Measurements from ENCODE around the gene FGF8.

The FGF8 gene, protein sequence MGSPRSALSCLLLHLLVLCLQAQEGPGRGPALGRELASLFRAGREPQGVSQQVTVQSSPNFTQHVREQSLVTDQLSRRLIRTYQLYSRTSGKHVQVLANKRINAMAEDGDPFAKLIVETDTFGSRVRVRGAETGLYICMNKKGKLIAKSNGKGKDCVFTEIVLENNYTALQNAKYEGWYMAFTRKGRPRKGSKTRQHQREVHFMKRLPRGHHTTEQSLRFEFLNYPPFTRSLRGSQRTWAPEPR

DNA sequence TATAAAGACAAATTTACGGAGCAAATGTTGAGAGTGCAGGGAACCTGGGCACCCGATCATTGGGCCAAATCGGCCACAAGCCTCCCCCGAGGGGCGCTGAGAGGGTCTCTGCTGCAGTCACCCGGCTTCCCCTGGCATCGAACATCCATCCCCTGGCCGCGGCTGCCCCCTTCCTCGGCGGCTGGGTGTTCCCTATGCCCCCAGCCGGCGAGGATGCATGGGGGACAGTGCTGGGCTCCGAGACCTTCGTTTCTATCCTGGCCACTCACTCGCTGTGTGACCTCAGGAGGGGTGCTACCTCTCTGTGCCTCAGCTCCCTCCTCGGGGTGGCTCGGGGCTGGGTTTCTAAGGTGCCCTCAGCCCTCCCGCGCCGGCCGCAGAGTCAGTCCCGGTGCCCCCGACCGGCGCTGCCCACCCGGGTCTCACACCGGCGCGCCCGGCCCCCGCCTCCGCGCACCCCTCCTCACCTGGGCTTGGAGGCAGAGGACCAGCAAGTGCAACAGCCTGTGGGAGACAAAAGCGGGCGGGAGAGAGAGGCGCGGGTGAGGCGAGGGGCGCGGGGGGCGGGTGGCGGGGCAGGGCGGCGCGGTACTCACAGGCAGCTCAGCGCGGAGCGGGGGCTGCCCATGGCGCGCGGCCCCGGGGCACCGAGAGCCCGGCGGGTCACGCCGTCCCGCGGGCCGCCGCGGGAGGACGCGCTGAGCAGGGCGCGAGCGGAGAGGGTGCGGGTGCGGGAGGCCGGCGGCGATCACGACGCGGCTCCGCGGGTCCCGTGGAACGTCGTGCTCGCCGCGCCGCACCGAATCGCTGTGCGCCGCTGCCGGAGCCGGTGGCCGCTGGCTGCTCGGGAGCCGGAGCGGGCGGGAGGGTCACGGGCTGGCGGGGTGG is at the start of gene FGF8:
FGF8 (minus strand) TSS at position 842 of the 888 bp plus-strand sequence; CDS start at position 628, 214 bp downstream.
- DNase-seq (ENCODE audit: low spot score in 2 of 2) (peak in 1 of 2 donors; percentile 31), ATAC-seq (ENCODE audit: low read depth) (no peak)
- Mint-ChIP-seq H3K4me3 (peak within 1 kb of the TSS; percentile 78), H3K4me1 (peaks cover 24% of the 10 kb centered on the region), H3K9me3 (no peaks in the 10 kb centered on the region), H3K36me3 (no peaks in the 10 kb centered on the region), H3K27ac (peak within 1 kb of the TSS; percentile 55), H3K27me3 (peaks cover 34% of the 10 kb centered on the region)

DNA sequence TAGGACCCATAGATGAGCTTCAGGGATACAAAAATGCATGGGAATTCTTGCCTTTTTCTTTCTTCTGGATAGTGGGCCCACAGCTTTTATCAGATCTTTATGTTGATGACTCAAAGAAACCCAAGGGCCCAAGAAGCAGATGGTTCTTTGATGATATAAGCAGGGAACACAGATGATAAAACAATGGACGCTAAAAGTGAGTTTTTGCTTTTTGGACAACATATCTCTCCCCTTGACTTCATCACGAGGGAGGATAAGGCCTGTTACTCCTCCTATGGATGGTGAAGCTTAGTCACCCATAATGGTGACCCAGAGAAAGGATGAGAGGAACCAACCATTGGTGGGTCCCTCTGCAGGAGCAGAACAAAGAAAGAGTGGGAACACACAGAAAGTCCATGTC is 48.8 kb upstream of the FGF8 start:
- DNase-seq (ENCODE audit: low spot score in 2 of 2) (no peak), ATAC-seq (ENCODE audit: low read depth) (no peak)
- Mint-ChIP-seq H3K36me3 (peaks cover 5% of the 10 kb centered on the region), H3K27ac (no peak overlapping the region), H3K4me1 (peaks cover 7% of the 10 kb centered on the region), H3K27me3 (no peaks in the 10 kb centered on the region), H3K4me3 (no peak overlapping the region), H3K9me3 (no peaks in the 10 kb centered on the region)

DNA sequence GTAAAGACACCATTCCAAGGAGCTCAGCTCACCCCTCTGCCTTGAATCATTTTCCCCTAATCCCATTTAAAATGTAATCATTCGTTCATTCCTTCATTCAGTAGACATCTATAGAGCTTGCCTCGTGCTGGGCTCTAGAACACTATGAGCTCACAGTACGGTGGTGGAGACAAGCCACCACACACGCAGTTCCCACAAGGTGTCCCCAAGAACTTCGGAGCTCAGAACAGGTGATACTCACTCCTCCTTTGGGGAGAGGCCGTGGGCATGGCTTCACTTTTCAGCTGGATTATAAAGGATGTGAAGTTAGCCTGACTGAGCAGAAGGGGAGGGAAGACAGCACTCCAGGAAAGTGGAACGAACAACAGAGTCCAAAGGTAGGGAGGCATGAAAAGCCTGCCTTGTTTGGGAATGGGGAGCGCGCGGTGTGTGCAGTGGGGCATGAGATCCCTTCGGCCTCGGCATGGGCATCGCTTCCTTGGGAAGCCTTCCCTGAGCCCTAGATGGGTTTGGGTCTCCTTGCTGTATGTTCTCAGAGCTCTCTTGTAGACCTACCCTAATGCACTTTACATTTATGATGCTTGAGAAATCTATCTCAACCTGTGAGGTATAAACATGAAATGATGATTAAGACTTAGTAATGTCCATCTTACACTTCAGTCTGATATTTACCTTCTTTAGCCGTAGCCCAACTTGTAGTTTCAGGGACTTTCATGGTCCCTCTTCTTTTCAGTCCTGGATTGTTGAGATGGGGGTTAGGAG is 43.1 kb upstream of the FGF8 start:
- Mint-ChIP-seq H3K27ac (peak overlapping the region; percentile 95), H3K27me3 (no peaks in the 10 kb centered on the region), H3K4me1 (peaks cover 27% of the 10 kb centered on the region), H3K9me3 (no peaks in the 10 kb centered on the region), H3K36me3 (peaks cover 9% of the 10 kb centered on the region), H3K4me3 (peak overlapping the region; percentile 95)
- DNase-seq (ENCODE audit: low spot score in 2 of 2), result no peak
- ATAC-seq (ENCODE audit: low read depth), result peak; percentile 6

DNA sequence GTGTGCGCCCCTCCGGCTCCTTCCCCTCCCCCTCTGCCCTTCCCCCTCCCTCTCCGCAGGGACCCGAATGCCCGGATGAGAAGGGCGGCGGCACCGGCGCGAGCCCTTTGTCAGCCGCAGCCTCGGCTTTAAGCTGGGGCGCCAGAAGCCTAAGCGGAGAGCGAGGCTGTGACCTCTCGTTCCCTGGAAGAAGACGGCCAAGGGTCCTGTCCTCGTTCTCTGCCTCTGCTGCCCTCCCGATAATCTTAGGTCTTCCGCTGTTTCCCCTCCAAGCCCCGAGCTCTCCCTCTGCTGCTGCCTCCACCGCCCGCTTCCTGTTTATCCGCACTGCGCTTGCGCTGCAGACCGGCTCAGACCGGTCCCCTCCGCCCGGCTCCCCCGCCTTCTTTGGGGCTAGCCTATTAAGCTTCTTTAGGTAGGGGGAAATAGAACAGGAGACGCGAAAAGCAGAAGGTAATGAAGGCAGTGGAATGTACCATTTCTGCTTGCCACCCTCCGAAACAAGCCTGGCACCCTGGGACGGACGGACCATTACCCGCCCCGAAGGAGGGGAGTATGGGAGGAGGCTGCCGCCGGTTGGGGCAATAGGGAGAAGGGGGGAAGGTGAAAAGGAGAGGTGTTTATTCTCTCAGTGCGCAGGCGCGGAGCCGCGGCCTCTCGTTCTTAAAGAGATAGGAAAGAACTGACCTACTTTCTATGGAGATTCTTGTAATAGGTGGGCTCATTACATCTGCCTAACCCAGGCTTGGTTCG is 42.4 kb upstream of the FGF8 start, which contains the start of gene OGA:
OGA (minus strand) TSS at position 326 of the 753 bp plus-strand sequence. CDS start 422 bp downstream, outside the sequence.
- Mint-ChIP-seq H3K9me3 (no peaks in the 10 kb centered on the region), H3K4me1 (peaks cover 30% of the 10 kb centered on the region)

DNA sequence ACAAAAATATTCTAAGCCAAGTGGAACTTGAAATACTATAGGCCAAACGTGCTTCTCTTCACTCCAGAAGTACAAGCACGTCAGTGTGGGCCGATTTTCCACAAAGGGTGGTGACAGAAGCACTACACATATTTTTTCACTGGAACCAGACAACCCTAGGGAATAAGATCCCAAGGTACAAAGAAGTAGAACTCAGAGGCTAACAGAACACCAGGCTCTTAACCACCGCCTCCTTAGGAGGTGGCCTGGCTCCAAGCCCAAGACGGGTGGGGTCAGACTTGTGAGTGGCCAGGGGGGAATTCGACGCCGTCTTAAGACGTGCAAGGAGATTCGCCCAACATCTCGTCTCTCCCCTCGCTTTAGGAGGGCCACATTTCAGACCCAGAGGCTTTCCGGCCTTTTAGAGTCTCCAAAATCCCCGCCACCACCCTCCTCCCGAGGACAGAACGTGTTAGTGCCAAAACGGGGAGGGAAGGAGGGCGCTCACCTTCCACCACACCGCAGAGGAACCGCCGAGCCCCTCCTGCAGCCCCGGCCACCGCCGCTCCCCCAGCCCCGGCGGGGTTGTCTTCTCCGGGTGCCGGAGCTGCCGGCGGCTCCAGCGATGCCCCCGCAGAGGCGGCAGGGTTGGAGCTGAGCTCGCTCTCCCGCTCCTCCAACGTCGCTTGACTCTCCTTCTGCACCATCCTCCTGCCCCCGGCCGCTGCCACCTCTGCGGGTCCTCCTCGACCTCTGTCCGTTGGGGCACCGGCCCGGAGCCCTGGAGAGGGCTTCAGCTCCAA is 41.6 kb upstream of the FGF8 start:
- peaks cover 31% of the 10 kb centered on the region for H3K4me1 Mint-ChIP-seq
- H3K36me3 Mint-ChIP-seq, result peaks cover 9% of the 10 kb centered on the region
- no peaks in the 10 kb centered on the region for H3K27me3 Mint-ChIP-seq
- peak overlapping the region; percentile 95 for H3K4me3 Mint-ChIP-seq
- peak overlapping the region; percentile 95 for H3K27ac Mint-ChIP-seq
- no peaks in the 10 kb centered on the region for H3K9me3 Mint-ChIP-seq
- DNase-seq (ENCODE audit: low spot score in 2 of 2) (no peak), ATAC-seq (ENCODE audit: low read depth) (peak; percentile 0)

More for the DNA sequence above, 42.4 kb upstream of the FGF8 start, which contains the start of gene OGA:
- DNase-seq (ENCODE audit: low spot score in 2 of 2) (peak; percentile 86 to 93), ATAC-seq (ENCODE audit: low read depth) (peak; percentile 86)
- Mint-ChIP-seq H3K4me3 (peak within 1 kb of the TSS; percentile 95), H3K27ac (peak within 1 kb of the TSS; percentile 95), H3K36me3 (peaks cover 9% of the 10 kb centered on the region), H3K27me3 (no peaks in the 10 kb centered on the region)

DNA sequence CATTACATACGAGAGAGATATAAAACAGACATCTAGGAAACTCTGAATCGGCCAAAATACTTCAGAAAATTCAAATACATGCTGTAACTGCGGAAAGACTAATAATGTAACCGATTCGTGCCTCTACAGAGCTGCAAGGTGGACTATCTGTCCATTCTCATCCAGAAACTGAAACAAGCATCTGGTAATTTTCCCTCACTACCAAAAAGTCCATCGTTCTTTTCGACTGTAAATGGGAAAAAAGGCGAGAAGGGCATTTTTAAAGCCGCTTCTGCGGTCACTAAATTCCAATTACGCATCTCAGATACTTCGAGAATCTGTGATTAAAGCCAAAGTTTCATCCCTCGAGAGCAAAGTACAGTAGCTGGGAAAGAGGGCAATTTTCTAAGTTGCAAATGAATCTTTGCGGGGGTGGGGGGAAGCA is 41.0 kb upstream of the FGF8 start:
- no peak for ATAC-seq (ENCODE audit: low read depth)
- Mint-ChIP-seq H3K4me1 (peaks cover 31% of the 10 kb centered on the region), H3K9me3 (no peaks in the 10 kb centered on the region), H3K4me3 (peak overlapping the region; percentile 95), H3K36me3 (peaks cover 9% of the 10 kb centered on the region), H3K27ac (peak overlapping the region; percentile 95), H3K27me3 (no peaks in the 10 kb centered on the region)
- no peak for DNase-seq (ENCODE audit: low spot score in 2 of 2)

DNA sequence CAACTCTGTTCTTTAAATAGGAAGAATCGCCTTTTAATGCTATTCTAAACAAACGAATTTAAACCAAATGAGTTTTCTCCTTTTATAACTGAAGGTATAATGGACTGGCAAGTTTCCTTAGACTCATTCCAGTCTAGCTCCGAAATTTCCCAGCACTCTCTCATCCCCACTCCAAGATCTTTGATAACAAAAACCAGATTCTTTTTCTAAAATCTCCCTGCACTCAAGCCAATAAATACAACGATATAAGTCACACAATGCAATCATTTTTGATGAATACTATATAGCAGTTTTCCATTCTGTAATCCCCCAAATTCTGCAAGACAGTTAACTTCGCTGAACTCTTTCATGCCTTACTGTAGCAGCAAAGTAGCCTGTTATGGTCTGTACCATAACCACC is 40.5 kb upstream of the FGF8 start:
- ATAC-seq (ENCODE audit: low read depth), result no peak
- peaks cover 6% of the 10 kb centered on the region for H3K36me3 Mint-ChIP-seq

DNA sequence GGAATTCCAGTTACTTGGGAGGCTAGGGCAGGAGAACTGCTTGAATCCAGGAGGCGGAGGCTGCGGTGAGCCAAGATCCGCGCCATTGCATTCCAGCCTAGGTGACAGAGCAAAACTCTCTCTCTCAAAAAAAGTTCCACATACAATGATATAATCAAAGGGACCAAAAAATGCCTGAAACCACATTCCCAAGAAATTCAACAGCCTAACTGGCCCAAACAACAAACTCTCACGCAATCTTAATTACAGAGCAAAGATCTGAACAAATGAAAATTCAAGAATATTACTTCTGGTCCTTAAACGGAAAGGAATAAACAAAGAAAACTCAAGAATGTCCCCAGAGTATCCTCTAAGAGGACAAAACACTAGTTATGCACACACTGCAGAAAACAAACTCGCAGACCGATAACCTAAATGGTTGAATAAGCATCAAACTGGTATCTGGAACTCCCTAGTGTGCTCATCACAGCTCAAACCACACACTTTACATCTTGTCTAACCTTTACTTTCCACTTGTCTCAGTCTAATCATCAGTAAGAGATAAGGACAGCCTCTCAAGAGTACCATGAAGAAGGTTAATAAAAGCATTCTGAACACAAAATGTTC is 38.7 kb upstream of the FGF8 start:
- Mint-ChIP-seq H3K4me1 (peaks cover 28% of the 10 kb centered on the region), H3K27ac (peak overlapping the region; percentile 95), H3K4me3 (peak overlapping the region; percentile 95), H3K9me3 (no peaks in the 10 kb centered on the region), H3K36me3 (peaks cover 11% of the 10 kb centered on the region), H3K27me3 (no peaks in the 10 kb centered on the region)
- no peak for DNase-seq (ENCODE audit: low spot score in 2 of 2)
- ATAC-seq (ENCODE audit: low read depth), result peak; percentile 30

More for the DNA sequence above, 40.5 kb upstream of the FGF8 start:
- Mint-ChIP-seq H3K4me1 (peaks cover 27% of the 10 kb centered on the region), H3K4me3 (peak overlapping the region; percentile 95), H3K27me3 (no peaks in the 10 kb centered on the region), H3K27ac (peak overlapping the region; percentile 95), H3K9me3 (no peaks in the 10 kb centered on the region)
- DNase-seq (ENCODE audit: low spot score in 2 of 2), result no peak

DNA sequence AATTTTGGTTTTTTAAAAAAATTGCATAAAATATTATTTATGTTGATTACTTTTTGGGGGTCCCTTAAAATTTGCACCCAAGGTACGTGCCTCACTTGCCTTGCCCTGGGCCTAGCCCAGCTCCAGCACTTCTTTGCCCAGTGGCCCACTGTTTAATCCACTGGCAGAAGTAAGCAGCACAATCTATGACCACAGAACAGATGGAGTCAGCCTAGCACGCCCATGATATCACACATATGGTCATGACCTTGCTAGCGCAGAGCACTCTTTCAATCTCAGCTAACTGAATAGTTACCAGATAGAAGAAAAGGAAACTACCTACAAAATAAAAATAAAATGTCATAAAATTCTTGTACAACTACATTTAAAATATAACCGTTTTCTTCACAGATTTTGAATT is 36.7 kb upstream of the FGF8 start:
- H3K9me3 Mint-ChIP-seq, result no peaks in the 10 kb centered on the region
- peak overlapping the region; percentile 55 for H3K27ac Mint-ChIP-seq
- H3K4me1 Mint-ChIP-seq, result peaks cover 21% of the 10 kb centered on the region
- H3K4me3 Mint-ChIP-seq, result no peak overlapping the region
- H3K36me3 Mint-ChIP-seq, result peaks cover 10% of the 10 kb centered on the region
- DNase-seq (ENCODE audit: low spot score in 2 of 2) (no peak), ATAC-seq (ENCODE audit: low read depth) (no peak)
- H3K27me3 Mint-ChIP-seq, result no peaks in the 10 kb centered on the region

DNA sequence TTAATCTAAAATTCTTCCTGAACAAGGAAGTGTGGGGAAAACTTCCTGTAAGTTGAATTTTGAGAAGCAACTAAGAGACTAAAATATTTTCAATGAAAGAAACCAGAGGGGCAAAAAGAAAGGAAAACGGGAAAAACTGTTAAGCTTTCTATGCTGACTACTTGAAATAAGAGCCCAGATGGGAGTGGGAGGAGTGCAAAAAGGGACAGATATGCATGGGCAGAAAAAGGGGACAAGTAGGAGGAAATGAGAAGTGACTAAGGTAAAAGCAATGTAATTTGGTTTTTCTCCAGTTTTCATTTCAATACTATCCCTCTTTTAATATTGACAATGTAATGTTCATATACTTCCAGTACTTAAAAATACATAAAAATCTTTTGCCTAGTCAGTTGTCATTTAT is 31.2 kb upstream of the FGF8 start:
- no peak for DNase-seq (ENCODE audit: low spot score in 2 of 2)
- H3K4me3 Mint-ChIP-seq, result no peak overlapping the region
- peaks cover 16% of the 10 kb centered on the region for H3K36me3 Mint-ChIP-seq

DNA sequence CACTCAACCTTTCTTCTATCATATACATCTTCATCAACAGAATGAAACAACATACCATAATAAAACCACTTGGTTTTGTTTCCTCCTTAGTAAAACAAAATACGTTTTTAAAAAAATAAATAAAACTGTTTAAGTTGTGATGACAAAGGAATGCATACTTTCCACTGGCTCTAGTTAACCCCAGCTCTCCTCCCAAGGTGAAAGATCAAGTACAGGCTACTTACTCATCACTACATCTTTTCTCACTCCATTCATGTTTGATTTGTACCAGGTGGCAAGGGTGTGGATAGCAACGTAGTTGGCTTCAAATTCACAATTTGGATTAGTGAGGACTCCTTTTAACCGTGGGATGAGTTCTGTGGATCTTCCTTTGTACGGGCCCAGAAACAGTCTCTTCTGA is 27.6 kb upstream of the FGF8 start:
- Mint-ChIP-seq H3K4me3 (no peak overlapping the region), H3K27ac (no peak overlapping the region)
- no peak for DNase-seq (ENCODE audit: low spot score in 2 of 2)

More for the DNA sequence above, 31.2 kb upstream of the FGF8 start:
- Mint-ChIP-seq H3K4me1 (peaks cover 5% of the 10 kb centered on the region), H3K27ac (no peak overlapping the region), H3K9me3 (no peaks in the 10 kb centered on the region), H3K27me3 (no peaks in the 10 kb centered on the region)
- no peak for ATAC-seq (ENCODE audit: low read depth)

DNA sequence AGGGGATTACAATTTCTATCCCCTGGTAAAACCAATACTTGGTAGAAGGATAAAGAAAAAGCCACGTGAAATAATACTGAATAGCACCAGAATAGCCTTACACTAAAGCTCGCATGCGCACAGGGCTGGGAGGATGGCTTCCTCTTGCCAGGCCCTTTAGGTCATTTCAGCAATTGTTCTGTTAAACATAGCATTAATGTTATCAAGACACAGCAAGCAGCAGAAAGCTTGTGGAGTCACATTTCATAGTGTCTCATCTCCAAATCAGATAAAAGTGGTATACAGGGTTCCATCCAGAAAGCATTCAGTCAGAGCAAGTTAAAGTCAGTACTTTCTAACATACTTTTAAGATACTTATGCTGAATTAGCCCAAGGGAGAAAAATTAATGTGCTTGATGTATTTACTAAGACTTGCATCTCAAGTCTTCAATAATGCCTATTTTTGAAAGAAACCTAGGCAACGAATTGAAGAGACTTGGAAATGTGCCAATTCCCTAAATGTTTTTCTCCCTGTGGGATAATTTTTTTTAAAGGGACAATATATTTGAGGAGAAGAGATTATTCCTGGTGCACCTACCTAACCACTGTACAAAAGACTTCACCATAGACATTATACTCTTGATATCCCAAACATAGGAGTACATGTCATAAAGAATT is 21.6 kb upstream of the FGF8 start:
- Mint-ChIP-seq H3K27ac (no peak overlapping the region), H3K4me1 (peaks cover 7% of the 10 kb centered on the region), H3K4me3 (no peak overlapping the region), H3K9me3 (no peaks in the 10 kb centered on the region), H3K36me3 (peaks cover 40% of the 10 kb centered on the region), H3K27me3 (no peaks in the 10 kb centered on the region)
- DNase-seq (ENCODE audit: low spot score in 2 of 2) (no peak), ATAC-seq (ENCODE audit: low read depth) (no peak)

More for the DNA sequence above, 27.6 kb upstream of the FGF8 start:
- Mint-ChIP-seq H3K4me1 (peaks cover 10% of the 10 kb centered on the region), H3K27me3 (no peaks in the 10 kb centered on the region), H3K9me3 (no peaks in the 10 kb centered on the region), H3K36me3 (peaks cover 28% of the 10 kb centered on the region)
- ATAC-seq (ENCODE audit: low read depth), result no peak

Data from memory B cell (primary cell).